ENCODE results near the gene ADAMTS7.
"Not testable (repeated sequence)": the region's sequence is repeated elsewhere in the genome, so short reads cannot be mapped to it uniquely, and the experiment has no call there.

Gene ADAMTS7

GRCh38 chr15:78765154-78765860 is 46.0 kb downstream of the ADAMTS7 start:
- not testable (repeated sequence) for DNase-seq

- not testable (repeated sequence) for DNase-seq
Measured at GRCh38 chr15:78764340-78765153, 46.7 kb downstream of the ADAMTS7 start.

DNA sequence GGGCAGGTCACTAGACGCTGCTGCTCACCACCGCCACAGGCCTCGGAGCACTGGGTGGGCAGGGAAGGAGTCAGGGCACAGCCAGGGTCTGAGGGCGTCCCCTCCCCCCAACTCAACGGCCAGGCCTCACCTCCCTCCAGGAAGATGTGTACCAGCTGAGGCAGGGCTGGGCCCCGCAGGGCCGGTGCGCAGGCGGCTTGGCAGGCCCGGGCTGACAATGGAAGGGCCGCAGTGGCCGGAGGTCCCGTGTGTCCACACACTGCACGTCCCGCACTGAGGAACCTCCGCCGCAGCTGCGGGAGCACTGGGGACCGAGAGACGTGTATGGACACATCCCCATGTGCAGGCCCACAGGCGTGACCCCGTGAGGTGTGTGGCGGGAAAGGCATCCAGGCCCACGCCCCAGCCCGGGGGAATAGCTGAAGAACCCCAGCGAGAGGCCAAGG is 47.4 kb downstream of the ADAMTS7 start:
- no peak for DNase-seq

DNA sequence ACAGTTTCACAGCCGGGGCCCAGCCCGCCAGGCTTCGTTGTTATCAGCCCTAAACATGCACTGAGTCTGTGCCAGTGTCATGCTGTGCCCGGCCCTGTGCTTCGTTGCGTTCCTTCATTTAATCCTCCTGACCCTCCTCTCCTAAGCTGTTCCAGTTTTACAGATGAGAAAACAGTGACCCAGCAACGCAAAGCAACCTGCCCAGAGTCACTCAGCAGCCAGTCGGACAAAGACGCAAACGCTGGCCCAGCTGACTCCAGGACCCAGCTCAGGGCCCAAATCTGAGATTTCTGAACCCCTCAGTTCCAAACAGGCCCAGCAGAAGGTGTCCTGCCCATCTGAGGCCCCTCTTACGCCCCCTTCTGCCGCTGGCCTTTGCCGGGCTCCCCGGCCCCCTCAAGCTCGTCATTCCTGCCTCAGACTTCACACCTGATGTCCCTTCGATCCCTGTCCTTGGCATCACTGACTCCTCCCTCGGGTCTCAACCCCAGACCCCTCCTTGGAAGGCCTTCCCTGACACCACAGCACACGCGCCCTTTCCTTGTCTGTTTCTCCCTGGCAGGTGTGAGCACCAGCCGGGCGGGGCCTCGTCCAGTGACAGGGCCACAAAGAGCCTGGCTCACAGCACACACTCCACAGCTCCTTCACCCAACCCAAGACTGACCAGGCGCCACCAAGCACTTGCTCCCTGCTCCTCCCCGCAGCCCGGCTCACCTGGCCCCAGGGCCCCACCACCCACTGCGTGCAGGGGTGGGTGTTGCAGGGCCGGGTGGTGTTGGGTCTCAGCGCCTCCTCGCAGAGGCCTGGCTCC is 48.1 kb downstream of the ADAMTS7 start:
- no peak for DNase-seq

GRCh38 chr15:78762386-78762961 is 48.8 kb downstream of the ADAMTS7 start:
- DNase-seq = not testable (repeated sequence)

DNA sequence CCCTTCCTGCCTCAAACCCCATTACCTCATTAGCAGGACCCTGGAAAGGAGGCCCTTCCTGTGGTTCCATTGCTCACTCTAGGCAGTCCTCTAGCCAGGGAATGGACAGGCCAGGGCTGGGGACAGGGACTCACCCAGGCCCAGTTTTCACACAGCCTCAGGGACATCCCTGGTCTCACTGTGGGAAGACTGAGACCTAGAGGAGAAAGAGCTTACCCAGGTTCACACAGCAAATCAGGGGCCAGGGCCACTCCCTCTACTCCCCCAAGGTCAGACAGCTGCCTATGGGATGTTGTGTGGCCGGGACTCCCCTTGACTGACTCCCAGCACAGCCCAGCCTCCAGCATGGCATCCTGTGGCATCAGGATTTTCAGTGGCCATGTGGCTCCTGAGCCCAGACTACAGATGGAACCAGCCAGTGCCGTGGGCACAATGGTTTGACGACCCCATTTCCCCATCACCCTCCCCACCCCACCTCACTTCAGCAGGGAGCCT is 49.3 kb downstream of the ADAMTS7 start:
- DNase-seq = no peak

GRCh38 chr15:78761475-78761874 is 49.8 kb downstream of the ADAMTS7 start:
- peak; percentile 41 to 94 (median 59) for DNase-seq

GRCh38 chr15:78761020-78761419 is 50.2 kb downstream of the ADAMTS7 start:
- no peak for DNase-seq

DNA sequence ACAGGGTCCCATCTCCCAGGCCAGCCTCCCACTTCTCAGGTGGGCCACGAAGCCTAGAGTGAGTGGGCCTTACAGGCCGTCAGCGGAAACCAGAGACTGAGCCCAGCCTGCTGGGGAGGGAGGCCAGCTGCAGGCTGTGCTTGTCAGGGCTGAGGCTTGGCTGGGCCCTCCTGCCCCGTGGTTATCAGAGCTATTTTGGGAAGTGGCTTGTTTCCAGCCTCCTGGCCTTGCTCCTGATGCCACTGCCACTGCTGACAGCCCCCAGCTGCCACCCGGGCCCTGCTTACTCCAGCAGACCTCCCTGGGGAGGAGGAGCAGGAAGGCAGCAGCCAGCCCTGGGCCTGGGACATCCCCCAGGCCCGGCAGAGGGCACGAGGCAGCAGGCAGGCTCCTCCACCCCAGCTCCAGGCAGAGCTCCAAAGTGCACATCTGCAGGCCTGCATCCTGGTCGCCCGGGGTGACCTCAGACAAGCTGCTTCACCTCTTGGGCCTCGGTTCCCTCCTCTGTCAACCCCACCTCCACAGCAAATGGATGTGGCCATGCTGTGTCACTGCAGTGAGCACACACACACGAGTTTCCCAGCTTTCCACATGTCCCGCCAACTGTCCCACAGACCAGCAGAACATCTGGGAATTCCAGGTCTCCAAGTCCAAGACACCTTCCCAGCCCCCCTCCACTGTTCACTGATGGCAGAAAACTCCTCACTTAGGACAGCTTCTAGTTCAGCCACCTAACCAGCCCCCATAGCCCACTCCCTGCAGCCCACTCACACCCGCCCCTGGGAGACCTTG is 51.0 kb downstream of the ADAMTS7 start:
- not testable (repeated sequence) for DNase-seq

DNA sequence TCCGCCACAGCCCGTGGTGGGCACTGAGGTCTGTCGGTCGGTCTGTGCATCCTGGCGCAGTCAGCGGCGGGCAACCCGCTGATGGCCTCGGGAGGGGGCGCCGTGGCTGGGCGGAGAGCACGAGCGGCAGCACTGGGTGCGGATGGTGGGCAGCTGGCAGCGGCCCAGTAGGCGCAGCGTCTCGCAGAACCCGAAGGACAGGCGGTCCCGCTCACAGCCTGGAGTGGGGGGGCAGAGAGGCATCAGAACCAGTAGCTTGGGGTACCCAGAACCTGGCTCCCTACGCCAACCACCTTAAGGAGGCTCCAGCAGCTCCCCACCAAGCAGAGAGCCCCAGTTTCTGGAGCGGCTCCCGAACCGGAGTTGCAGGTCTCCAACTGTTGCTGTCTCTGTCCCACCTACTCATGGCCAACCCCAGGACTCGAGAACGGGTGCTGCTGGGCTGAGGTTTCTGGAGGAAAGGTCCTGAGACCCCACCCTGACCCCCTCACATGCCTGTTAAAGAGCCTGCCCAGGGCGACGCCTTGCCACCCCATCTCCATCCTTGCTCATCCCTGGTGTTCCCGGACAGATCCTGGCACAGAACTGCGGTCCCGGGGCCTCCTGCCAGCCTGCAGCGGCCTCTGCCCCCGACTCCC is 51.8 kb downstream of the ADAMTS7 start:
- peak in 1 of 5 donors; percentile 11 for DNase-seq

DNA sequence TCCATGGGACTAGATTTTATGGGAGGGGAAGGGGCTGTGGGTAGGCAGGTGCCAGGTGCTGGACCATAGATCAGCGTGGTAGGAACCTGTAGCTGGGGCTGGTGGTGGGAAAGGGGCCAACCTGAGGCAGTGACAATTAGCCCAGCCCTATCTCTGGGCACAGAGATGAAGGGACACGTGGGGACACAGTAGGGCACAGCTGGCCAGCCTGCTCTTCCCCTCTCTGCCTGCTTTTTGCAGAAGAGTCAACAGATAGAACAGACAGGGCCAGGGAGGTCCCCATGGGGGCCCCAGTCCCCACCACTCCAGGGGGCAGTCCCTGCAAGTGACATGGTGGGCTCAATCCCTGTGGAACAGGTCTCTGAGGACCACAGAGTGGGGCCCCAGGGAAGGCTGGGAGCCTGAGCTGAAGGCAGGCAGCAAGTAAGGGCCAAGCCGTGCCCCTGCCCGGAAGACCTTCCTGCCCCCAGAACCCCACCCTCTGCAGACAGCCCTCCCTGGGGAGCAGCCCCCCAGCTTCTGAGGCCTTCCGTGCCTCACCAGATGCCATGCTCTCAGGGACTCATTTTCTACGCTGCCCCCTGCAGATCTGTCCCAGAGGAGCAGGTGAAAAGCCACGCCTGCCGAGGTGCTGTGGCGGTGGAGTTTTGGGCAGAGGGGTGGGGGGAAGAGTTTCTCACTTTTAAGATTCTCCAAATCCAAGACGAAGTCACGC is 52.6 kb downstream of the ADAMTS7 start:
- peak in 1 of 5 donors; percentile 1 for DNase-seq

DNA sequence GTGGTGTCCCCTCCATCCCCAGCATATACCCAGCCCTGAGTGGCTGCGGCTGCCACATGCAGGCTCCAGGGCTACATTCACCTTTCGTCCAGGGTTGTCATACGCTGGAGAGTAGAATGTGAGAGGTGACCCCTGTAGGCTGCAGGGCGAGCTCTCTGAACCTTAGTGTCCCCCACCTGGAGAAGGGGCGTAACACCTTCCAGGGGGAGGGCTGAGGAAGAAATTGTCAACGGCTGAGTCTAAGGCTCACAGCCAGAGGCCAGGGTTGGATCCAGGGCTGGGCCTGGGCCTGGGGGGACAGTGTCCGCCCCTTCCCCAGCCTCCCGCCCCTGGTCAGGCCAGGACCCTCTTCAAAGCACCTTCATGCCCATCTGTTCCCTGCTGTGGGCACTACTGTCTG is 53.2 kb downstream of the ADAMTS7 start:
- DNase-seq = peak in 1 of 5 donors; percentile 2

- DNase-seq = peak in 1 of 5 donors; percentile 3
Measured at GRCh38 chr15:78757636-78757905, 53.7 kb downstream of the ADAMTS7 start.

DNA sequence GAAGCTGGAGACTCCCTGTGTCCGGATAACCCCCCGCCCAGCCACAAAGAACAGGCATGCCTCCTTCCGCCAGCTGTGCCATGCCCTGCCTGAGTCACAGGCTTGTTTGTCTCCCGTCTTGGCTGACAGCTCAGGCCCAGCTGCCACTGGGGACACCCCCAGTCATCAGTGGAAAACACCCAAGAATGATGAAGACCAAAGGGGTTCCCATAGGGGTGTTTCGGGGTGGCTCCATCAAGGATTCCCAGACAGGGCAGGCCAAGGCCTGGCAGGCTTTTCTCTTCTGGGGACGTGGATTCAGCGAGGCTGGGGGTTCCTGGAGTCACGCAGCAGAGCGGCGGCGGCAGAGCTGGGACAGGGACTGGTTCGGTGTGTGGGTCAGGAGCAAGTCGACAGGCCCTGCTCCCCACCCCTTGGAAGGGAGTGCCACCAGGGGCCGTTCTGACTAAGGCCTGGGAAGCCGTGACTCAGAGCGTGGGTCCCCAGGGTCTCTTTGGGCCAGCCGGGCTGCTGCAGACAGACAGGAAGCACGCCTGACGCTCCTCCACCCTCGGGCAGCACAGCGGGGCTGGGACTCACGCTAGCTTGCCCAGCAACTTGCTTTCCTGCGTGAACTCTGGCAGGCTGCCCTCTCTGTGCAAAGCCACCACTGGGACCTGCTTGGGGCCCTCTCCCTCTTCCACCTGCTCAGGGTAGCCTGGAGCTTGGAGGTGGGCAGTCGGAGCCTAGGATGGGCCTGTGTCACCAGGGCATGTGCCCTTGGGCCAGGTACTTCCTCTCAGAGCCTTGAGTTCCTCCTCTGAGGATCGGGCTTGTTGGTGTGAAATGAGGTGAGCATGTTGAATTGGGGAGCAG is 54.3 kb downstream of the ADAMTS7 start:
- peak in 1 of 5 donors; percentile 26 for DNase-seq

GRCh38 chr15:78755900-78756591 is 55.2 kb downstream of the ADAMTS7 start:
- DNase-seq = peak in 1 of 5 donors; percentile 32

GRCh38 chr15:78754637-78755280 is 56.5 kb downstream of the ADAMTS7 start:
- not testable (repeated sequence) for DNase-seq

DNA sequence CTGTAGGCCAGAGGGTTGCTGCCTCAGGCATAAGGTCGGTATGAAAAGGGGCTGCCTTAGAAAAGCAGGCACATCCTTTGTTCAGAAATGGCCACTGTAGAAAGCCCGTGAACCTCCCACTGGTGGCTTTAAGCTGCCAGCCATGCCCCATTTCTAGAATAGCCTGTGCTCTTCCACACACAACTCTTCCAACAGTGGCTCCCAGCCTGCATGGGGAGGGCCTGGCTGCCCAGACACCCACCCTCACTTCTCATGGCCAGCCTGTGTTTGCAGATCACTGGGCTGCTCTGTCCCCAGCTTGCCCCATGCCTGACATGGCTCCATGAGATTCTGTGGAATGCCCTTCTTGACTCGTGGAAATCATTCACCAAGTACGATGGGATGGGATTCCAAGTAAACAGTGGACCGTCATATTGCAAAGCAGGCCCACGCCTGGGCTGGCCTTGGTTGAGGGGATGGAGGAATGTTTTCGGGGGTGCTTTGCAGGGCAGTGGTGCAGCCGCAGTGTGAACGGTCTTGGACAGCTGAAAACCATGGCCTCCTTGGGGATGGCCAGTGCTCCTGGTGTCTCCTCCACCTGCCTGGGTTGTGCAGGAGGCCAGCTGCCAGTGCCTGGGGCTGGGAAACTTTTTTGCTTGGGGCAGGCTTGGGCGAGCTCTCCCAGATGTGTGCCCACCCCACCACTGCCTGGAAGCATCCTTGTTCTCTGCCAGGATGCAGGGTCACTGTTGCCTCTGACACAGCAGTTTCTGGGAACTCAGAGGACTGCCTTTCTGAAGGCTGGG is 57.3 kb downstream of the ADAMTS7 start:
- not testable (repeated sequence) for DNase-seq

DNA sequence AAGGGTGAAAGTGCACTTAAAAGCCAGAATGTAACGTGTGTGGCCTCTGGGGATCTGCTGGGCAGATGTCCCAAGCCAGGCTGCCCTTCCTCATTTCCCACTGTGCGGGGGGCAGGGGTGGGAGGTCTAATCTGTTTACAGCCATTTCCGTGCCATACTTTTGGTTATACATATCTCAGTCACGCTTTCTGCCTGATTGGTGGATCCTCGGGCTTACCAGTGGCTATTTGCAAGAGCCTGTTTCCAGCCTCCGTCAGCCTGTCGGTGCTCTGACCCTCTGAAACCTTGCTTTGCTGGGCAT is 58.0 kb downstream of the ADAMTS7 start:
- not testable (repeated sequence) for DNase-seq
